Right lobe of liver (tissue), 4 donors: ENCODE measurements around the gene ARNT2.

ENCODE experiments used
- POLR2A ChIP-seq: fragments of 450-650 bp; IDR thresholded peaks from one replicate; pipeline ENCODE4 v1.6.1; 2017; ENCODE audit warnings: antibody characterized with exemption, mild to moderate bottlenecking
- TF ChIP-seq, protein P1 (sequence below), 4 donors: fragments of 200-600 bp in 3 of 4; fragments of 450-650 bp in 1 of 4; IDR thresholded peaks; one replicate each; pipeline versions ENCODE4 v1.5.1 to v1.8.0; 2016 to 2022; ENCODE audit warnings: antibody characterized with exemption in 4 of 4, mild to moderate bottlenecking in 2 of 4
- donor health status: DM: no; HTN: no; CAD: no.
- donor health status: DM: no; HTN: no; CAD: no.
- donor health status: DM: no; HTN: yes; CAD: no.

GRCh38 chr15:80379693-80380092 lies 24.5 kb upstream of the ARNT2 start:
- TF ChIP-seq, protein P1, sequence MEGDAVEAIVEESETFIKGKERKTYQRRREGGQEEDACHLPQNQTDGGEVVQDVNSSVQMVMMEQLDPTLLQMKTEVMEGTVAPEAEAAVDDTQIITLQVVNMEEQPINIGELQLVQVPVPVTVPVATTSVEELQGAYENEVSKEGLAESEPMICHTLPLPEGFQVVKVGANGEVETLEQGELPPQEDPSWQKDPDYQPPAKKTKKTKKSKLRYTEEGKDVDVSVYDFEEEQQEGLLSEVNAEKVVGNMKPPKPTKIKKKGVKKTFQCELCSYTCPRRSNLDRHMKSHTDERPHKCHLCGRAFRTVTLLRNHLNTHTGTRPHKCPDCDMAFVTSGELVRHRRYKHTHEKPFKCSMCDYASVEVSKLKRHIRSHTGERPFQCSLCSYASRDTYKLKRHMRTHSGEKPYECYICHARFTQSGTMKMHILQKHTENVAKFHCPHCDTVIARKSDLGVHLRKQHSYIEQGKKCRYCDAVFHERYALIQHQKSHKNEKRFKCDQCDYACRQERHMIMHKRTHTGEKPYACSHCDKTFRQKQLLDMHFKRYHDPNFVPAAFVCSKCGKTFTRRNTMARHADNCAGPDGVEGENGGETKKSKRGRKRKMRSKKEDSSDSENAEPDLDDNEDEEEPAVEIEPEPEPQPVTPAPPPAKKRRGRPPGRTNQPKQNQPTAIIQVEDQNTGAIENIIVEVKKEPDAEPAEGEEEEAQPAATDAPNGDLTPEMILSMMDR (IDR thresholded peaks at IDR 0.05), result no peak
- TF ChIP-seq POLR2A, result no peak
